A549 (cell line): Measurements from ENCODE around the gene PROX1.

ENCODE experiments used
- EP300 ChIP-seq, 2 experiments: fragments of >200 bp; sonication (Bioruptor Twin); formaldehyde crosslinking; IDR thresholded peaks; 2 replicates in 1 of 2; 3 replicates in 1 of 2; pipeline ENCODE4 v1.6.1; 2016 to 2017
- NR3C1 ChIP-seq: fragments of >200 bp; sonication (Bioruptor Twin); formaldehyde crosslinking; IDR thresholded peaks from 3 replicates; pipeline ENCODE4 v1.6.1; 2017
- POLR2A ChIP-seq: IDR thresholded peaks from 2 replicates; pipeline ENCODE4 v1.6.1; 2012; ENCODE audit warnings: mild to moderate bottlenecking, low read length
- RFX5 ChIP-seq: fragments of 450-650 bp; IDR thresholded peaks from 2 replicates; pipeline ENCODE4 v1.7.1; 2014; ENCODE audit warnings: antibody characterized with exemption, mild to moderate bottlenecking, moderate library complexity
- TF ChIP-seq, protein P1 (sequence below): fragments of >200 bp; sonication (Bioruptor Twin); formaldehyde crosslinking; IDR thresholded peaks from 3 replicates; pipeline ENCODE4 v1.5.1; 2016

- TF ChIP-seq, protein P1, sequence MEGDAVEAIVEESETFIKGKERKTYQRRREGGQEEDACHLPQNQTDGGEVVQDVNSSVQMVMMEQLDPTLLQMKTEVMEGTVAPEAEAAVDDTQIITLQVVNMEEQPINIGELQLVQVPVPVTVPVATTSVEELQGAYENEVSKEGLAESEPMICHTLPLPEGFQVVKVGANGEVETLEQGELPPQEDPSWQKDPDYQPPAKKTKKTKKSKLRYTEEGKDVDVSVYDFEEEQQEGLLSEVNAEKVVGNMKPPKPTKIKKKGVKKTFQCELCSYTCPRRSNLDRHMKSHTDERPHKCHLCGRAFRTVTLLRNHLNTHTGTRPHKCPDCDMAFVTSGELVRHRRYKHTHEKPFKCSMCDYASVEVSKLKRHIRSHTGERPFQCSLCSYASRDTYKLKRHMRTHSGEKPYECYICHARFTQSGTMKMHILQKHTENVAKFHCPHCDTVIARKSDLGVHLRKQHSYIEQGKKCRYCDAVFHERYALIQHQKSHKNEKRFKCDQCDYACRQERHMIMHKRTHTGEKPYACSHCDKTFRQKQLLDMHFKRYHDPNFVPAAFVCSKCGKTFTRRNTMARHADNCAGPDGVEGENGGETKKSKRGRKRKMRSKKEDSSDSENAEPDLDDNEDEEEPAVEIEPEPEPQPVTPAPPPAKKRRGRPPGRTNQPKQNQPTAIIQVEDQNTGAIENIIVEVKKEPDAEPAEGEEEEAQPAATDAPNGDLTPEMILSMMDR, result no peak
- TF ChIP-seq NR3C1 (no peak), POLR2A (no peak), RFX5 (no peak), EP300 (IDR thresholded peaks at IDR 0.05) (no peak)
Measured at GRCh38 chr1:213951876-213952275, 35.9 kb upstream of the PROX1 start.
